Measurements from ENCODE around the gene PEX1.
"Not testable (repeated sequence)": the region's sequence is repeated elsewhere in the genome, so short reads cannot be mapped to it uniquely, and the experiment has no call there.

The PEX1 gene

GRCh38 chr7:92456236-92456635 is 72.1 kb downstream of the PEX1 start:
- DNase-seq = no peak

- DNase-seq = no peak
Observed at GRCh38 chr7:92451645-92452044, 76.7 kb downstream of the PEX1 start.

GRCh38 chr7:92448205-92448747 is 80.0 kb downstream of the PEX1 start:
- peak; percentile 70 for DNase-seq

- peak; percentile 94 for DNase-seq
Observed at GRCh38 chr7:92447345-92448204, 80.7 kb downstream of the PEX1 start, which contains the start of gene GATAD1. GATAD1 (plus strand) TSS chr7:92447482; CDS start chr7:92447730, 248 bp downstream.

- DNase-seq = no peak
Observed at GRCh38 chr7:92446869-92447344, 81.4 kb downstream of the PEX1 start.

- not testable (repeated sequence) for DNase-seq
Observed at GRCh38 chr7:92442720-92443119, 85.6 kb downstream of the PEX1 start.

- no peak for DNase-seq
Observed at GRCh38 chr7:92437956-92438491, 90.3 kb downstream of the PEX1 start.

Measured in NCI-H1092 treated with DMSO at 0.1 percent for 48 hours (cell line).